ENCODE measurements around the gene FAM133A. TPM values are rescaled to one million over a fixed set of nuclear protein-coding genes. Genes with fewer than 3 reads are reported as not detected.

FAM133A gene
- polyA plus RNA-seq, 1 donor (not counting 4 experiments of a cell fraction or from before 2014, with no cell fraction given): not detected

GRCh38 chrX:93741811-93742210 is 67.8 kb downstream of the FAM133A start:
- Histone ChIP-seq H3K27me3 (ENCODE audit: control insufficient read depth, extremely low read depth, insufficient read depth, low read length) (no peaks in the 10 kb centered on the region), H3K27ac (ENCODE audit: control insufficient read depth, insufficient read depth, low read length) (no peak overlapping the region), H3K4me3 (ENCODE audit: control insufficient read depth in 2 of 3, extremely low read depth in 1 of 3, insufficient read depth in 2 of 3, low read depth in 1 of 3, low read length in 3 of 3) (no peak overlapping the region), H2AFZ (ENCODE audit: control insufficient read depth, low read length) (no peak overlapping the region), H4K20me1 (ENCODE audit: control insufficient read depth, extremely low read depth, insufficient read depth, low read length) (no peaks in the 10 kb centered on the region), H3K9me3 (ENCODE audit: control insufficient read depth, low read depth, low read length) (no peaks in the 10 kb centered on the region), H3K9ac (ENCODE audit: control insufficient read depth, extremely low read depth, insufficient read depth, low read length) (no peak overlapping the region), H3K36me3 (ENCODE audit: control insufficient read depth in 2 of 2, extremely low read depth in 1 of 2, insufficient read depth in 2 of 2, low read length in 2 of 2) (no peaks in the 10 kb centered on the region), H3K4me1 (ENCODE audit: control insufficient read depth, extremely low read depth, insufficient read depth, low read length) (no peaks in the 10 kb centered on the region), H3K4me2 (ENCODE audit: control insufficient read depth, extremely low read depth, insufficient read depth, low read depth, low read length) (no peak overlapping the region), H3K9me1 (ENCODE audit: control insufficient read depth, extremely low read depth, insufficient read depth, low read length) (no peaks in the 10 kb centered on the region), H3K79me2 (ENCODE audit: control insufficient read depth, insufficient read depth, low read length) (no peaks in the 10 kb centered on the region)
- TF ChIP-seq EZH2 (IDR thresholded peaks at IDR 0.05; ENCODE audit: low read length) (no peak), CTCF (optimal IDR thresholded peaks at IDR 0.05 in 1 of 3, IDR thresholded peaks at IDR 0.05 in 1 of 3, conservative IDR thresholded peaks at IDR 0.05 in 1 of 3; ENCODE audit: extremely low read depth in 1 of 3, insufficient read depth in 2 of 3, low read length in 3 of 3) (no peak)
- dilution Hi-C loops (cut with MboI; ENCODE audit: extremely low pct_ligation_motif_present, low sequenced_read_pairs): no loop called here
- DNase-seq (ENCODE audit: low read depth, low spot score): no peak
- no peak for FAIRE-seq

- Histone ChIP-seq H3K9me3 (ENCODE audit: control insufficient read depth, low read depth, low read length) (no peaks in the 10 kb centered on the region), H3K27ac (ENCODE audit: control insufficient read depth, insufficient read depth, low read length) (no peak overlapping the region), H3K4me1 (ENCODE audit: control insufficient read depth, extremely low read depth, insufficient read depth, low read length) (no peaks in the 10 kb centered on the region), H3K79me2 (ENCODE audit: control insufficient read depth, insufficient read depth, low read length) (no peaks in the 10 kb centered on the region), H3K4me3 (ENCODE audit: control insufficient read depth in 2 of 3, extremely low read depth in 1 of 3, insufficient read depth in 2 of 3, low read depth in 1 of 3, low read length in 3 of 3) (no peak overlapping the region), H3K9me1 (ENCODE audit: control insufficient read depth, extremely low read depth, insufficient read depth, low read length) (no peaks in the 10 kb centered on the region), H4K20me1 (ENCODE audit: control insufficient read depth, extremely low read depth, insufficient read depth, low read length) (no peaks in the 10 kb centered on the region), H3K4me2 (ENCODE audit: control insufficient read depth, extremely low read depth, insufficient read depth, low read depth, low read length) (no peak overlapping the region), H3K9ac (ENCODE audit: control insufficient read depth, extremely low read depth, insufficient read depth, low read length) (no peak overlapping the region), H2AFZ (ENCODE audit: control insufficient read depth, low read length) (no peak overlapping the region), H3K27me3 (ENCODE audit: control insufficient read depth, extremely low read depth, insufficient read depth, low read length) (no peaks in the 10 kb centered on the region), H3K36me3 (ENCODE audit: control insufficient read depth in 2 of 2, extremely low read depth in 1 of 2, insufficient read depth in 2 of 2, low read length in 2 of 2) (no peaks in the 10 kb centered on the region)
- no peak for DNase-seq (ENCODE audit: low read depth, low spot score)
- dilution Hi-C loops (cut with MboI; ENCODE audit: extremely low pct_ligation_motif_present, low sequenced_read_pairs): no loop called here
- no peak for TF ChIP-seq EZH2 (IDR thresholded peaks at IDR 0.05; ENCODE audit: low read length)
- TF ChIP-seq CTCF (optimal IDR thresholded peaks at IDR 0.05 in 1 of 3, IDR thresholded peaks at IDR 0.05 in 1 of 3, conservative IDR thresholded peaks at IDR 0.05 in 1 of 3; ENCODE audit: extremely low read depth in 1 of 3, insufficient read depth in 2 of 3, low read length in 3 of 3): no peak
- no peak for FAIRE-seq
These were observed 86.2 kb downstream of the FAM133A start for GRCh38 chrX:93760163-93760562.

Other genes with a start within 250 kb of the FAM133A start
- 0.44 to 0.61 TPM (median 0.55 TPM) in 3 replicates for gene NAP1L3, start 628 bp upstream of the FAM133A start, polyA plus RNA-seq